ENCODE results near the gene PML. TPM values are rescaled to one million over a fixed set of nuclear protein-coding genes. Genes with fewer than 3 reads are reported as not detected.
"Not testable (repeated sequence)": the region's sequence is repeated elsewhere in the genome, so short reads cannot be mapped to it uniquely, and the experiment has no call there.

The PML gene
- polyA plus RNA-seq, 3 donors from 2014 or later = 8.0 to 47.7 (median 16.2) TPM

GRCh38 chr15:74045184-74045583 is 50.7 kb downstream of the PML start:
- peaks cover 0 to 5% (median 0%) of the 10 kb centered on the region in 3 donors for H3K36me3 Mint-ChIP-seq
- peaks cover 2 to 8% (median 3%) of the 10 kb centered on the region in 3 donors for H3K27me3 Mint-ChIP-seq (ENCODE audit: low read depth in 3 of 3)
- peaks cover 11 to 14% of the 10 kb centered on the region in 2 donors for H3K4me1 Mint-ChIP-seq
- DNase-seq = no peak
- no peak overlapping the region for H3K27ac Mint-ChIP-seq
- no peak overlapping the region for H3K4me3 Mint-ChIP-seq
- no peaks in the 10 kb centered on the region for H3K9me3 Mint-ChIP-seq

GRCh38 chr15:74045636-74046274 is 51.2 kb downstream of the PML start:
- H3K4me3 Mint-ChIP-seq = no peak overlapping the region
- peaks cover 11 to 14% of the 10 kb centered on the region in 2 donors for H3K4me1 Mint-ChIP-seq
- peaks cover 2 to 8% (median 3%) of the 10 kb centered on the region in 3 donors for H3K27me3 Mint-ChIP-seq (ENCODE audit: low read depth in 3 of 3)
- peaks cover 0 to 3% (median 0%) of the 10 kb centered on the region in 3 donors for H3K36me3 Mint-ChIP-seq
- no peak for DNase-seq
- H3K27ac Mint-ChIP-seq = no peak overlapping the region
- H3K9me3 Mint-ChIP-seq = no peaks in the 10 kb centered on the region

GRCh38 chr15:74046275-74046674 is 51.8 kb downstream of the PML start:
- Mint-ChIP-seq H3K27me3 (ENCODE audit: low read depth in 3 of 3) (peaks cover 2 to 8% (median 3%) of the 10 kb centered on the region in 3 donors), H3K27ac (no peak overlapping the region), H3K4me3 (no peak overlapping the region), H3K9me3 (no peaks in the 10 kb centered on the region), H3K36me3 (no peaks in the 10 kb centered on the region), H3K4me1 (peaks cover 10 to 14% of the 10 kb centered on the region in 2 donors)
- DNase-seq = no peak

- Mint-ChIP-seq H3K4me3 (no peak overlapping the region), H3K27me3 (ENCODE audit: low read depth in 3 of 3) (peaks cover 2 to 8% (median 7%) of the 10 kb centered on the region in 3 donors), H3K4me1 (peaks cover 16 to 29% of the 10 kb centered on the region in 2 donors), H3K36me3 (no peaks in the 10 kb centered on the region), H3K27ac (peak overlapping the region in 2 of 6 donors; percentile 62 to 65), H3K9me3 (no peaks in the 10 kb centered on the region)
- DNase-seq = no peak
Measured at GRCh38 chr15:74050127-74050526, 55.6 kb downstream of the PML start.

- H3K27ac Mint-ChIP-seq = peak overlapping the region in 2 of 6 donors; percentile 21 to 60
- DNase-seq = no peak
- no peaks in the 10 kb centered on the region for H3K36me3 Mint-ChIP-seq
- H3K4me3 Mint-ChIP-seq = no peak overlapping the region
- H3K27me3 Mint-ChIP-seq (ENCODE audit: low read depth in 3 of 3) = peaks cover 2 to 8% (median 7%) of the 10 kb centered on the region in 3 donors
- H3K4me1 Mint-ChIP-seq = peaks cover 16 to 29% of the 10 kb centered on the region in 2 donors
- no peaks in the 10 kb centered on the region for H3K9me3 Mint-ChIP-seq
Measured at GRCh38 chr15:74050556-74051234, 56.2 kb downstream of the PML start.

GRCh38 chr15:74052271-74053260 is 58.0 kb downstream of the PML start:
- peaks cover 15 to 27% of the 10 kb centered on the region in 2 donors for H3K4me1 Mint-ChIP-seq
- not testable (repeated sequence) for H3K27ac Mint-ChIP-seq; H3K4me3 Mint-ChIP-seq; H3K27me3 Mint-ChIP-seq (ENCODE audit: low read depth in 3 of 3); DNase-seq; H3K9me3 Mint-ChIP-seq; H3K36me3 Mint-ChIP-seq

GRCh38 chr15:74053517-74053916 is 59.0 kb downstream of the PML start:
- Mint-ChIP-seq H3K27ac (no peak overlapping the region), H3K27me3 (ENCODE audit: low read depth in 3 of 3) (peaks cover 2 to 5% (median 3%) of the 10 kb centered on the region in 3 donors), H3K36me3 (peaks cover 0 to 6% (median 3%) of the 10 kb centered on the region in 3 donors), H3K4me1 (peaks cover 7 to 18% of the 10 kb centered on the region in 2 donors), H3K9me3 (no peaks in the 10 kb centered on the region), H3K4me3 (peak overlapping the region in 1 of 5 donors; percentile 33)
- no peak for DNase-seq

GRCh38 chr15:74053941-74054529 is 59.5 kb downstream of the PML start:
- H3K4me3 Mint-ChIP-seq = peak overlapping the region in 2 of 5 donors; percentile 25 to 33
- peak; percentile 22 to 33 (median 31) for DNase-seq
- no peak overlapping the region for H3K27ac Mint-ChIP-seq
- peaks cover 0 to 5% (median 2%) of the 10 kb centered on the region in 3 donors for H3K27me3 Mint-ChIP-seq (ENCODE audit: low read depth in 3 of 3)
- H3K4me1 Mint-ChIP-seq = peaks cover 6 to 15% of the 10 kb centered on the region in 2 donors
- H3K9me3 Mint-ChIP-seq = no peaks in the 10 kb centered on the region
- H3K36me3 Mint-ChIP-seq = peaks cover 0 to 6% (median 3%) of the 10 kb centered on the region in 3 donors

- no peaks in the 10 kb centered on the region for H3K9me3 Mint-ChIP-seq
- peaks cover 3 to 12% (median 4%) of the 10 kb centered on the region in 3 donors for H3K36me3 Mint-ChIP-seq
- peaks cover 6 to 15% of the 10 kb centered on the region in 2 donors for H3K4me1 Mint-ChIP-seq
- no peak for DNase-seq
- no peak overlapping the region for H3K27ac Mint-ChIP-seq
- peaks cover 0 to 5% (median 0%) of the 10 kb centered on the region in 3 donors for H3K27me3 Mint-ChIP-seq (ENCODE audit: low read depth in 3 of 3)
- H3K4me3 Mint-ChIP-seq = no peak overlapping the region
Measured at GRCh38 chr15:74055804-74056203, 61.3 kb downstream of the PML start.

GRCh38 chr15:74056330-74056729 is 61.8 kb downstream of the PML start:
- Mint-ChIP-seq H3K36me3 (peaks cover 3 to 12% (median 4%) of the 10 kb centered on the region in 3 donors), H3K27ac (peak overlapping the region in 1 of 6 donors; percentile 50), H3K4me1 (peaks cover 6 to 15% of the 10 kb centered on the region in 2 donors)
- DNase-seq; H3K9me3 Mint-ChIP-seq; H3K27me3 Mint-ChIP-seq (ENCODE audit: low read depth in 3 of 3); H3K4me3 Mint-ChIP-seq: not testable (repeated sequence)

GRCh38 chr15:74059050-74059833 is 64.7 kb downstream of the PML start:
- not testable (repeated sequence) for H3K4me1 Mint-ChIP-seq; H3K9me3 Mint-ChIP-seq; DNase-seq; H3K27me3 Mint-ChIP-seq (ENCODE audit: low read depth in 3 of 3); H3K4me3 Mint-ChIP-seq
- Mint-ChIP-seq H3K27ac (peak overlapping the region in 1 of 6 donors; percentile 40), H3K36me3 (peaks cover 3 to 12% (median 4%) of the 10 kb centered on the region in 3 donors)

GRCh38 chr15:74060251-74060650 is 65.7 kb downstream of the PML start:
- peaks cover 3 to 12% (median 4%) of the 10 kb centered on the region in 3 donors for H3K36me3 Mint-ChIP-seq
- no peak for DNase-seq
- H3K4me3 Mint-ChIP-seq = no peak overlapping the region
- no peaks in the 10 kb centered on the region for H3K9me3 Mint-ChIP-seq
- peak overlapping the region in 1 of 6 donors; percentile 53 for H3K27ac Mint-ChIP-seq
- H3K4me1 Mint-ChIP-seq = no peaks in the 10 kb centered on the region
- H3K27me3 Mint-ChIP-seq (ENCODE audit: low read depth in 3 of 3) = no peaks in the 10 kb centered on the region

Data from immature natural killer cell (primary cell).